NT2/D1 (cell line): ENCODE results near the gene ADK.

Experiments
- SUZ12 ChIP-seq: IDR thresholded peaks from 2 replicates; pipeline ENCODE4 v1.6.1; 2011; ENCODE audit not compliant: insufficient read length, insufficient read depth; ENCODE audit errors: extremely low read depth
- YY1 ChIP-seq: IDR thresholded peaks from 2 replicates; pipeline ENCODE4 v1.6.1; 2011; ENCODE audit not compliant: insufficient read length, insufficient read depth
- ZNF274 ChIP-seq: IDR thresholded peaks from 2 replicates; pipeline ENCODE4 v1.6.1; 2011; ENCODE audit warnings: mild to moderate bottlenecking, low read depth, low read length

GRCh38 chr10:74556072-74556705 lies 405.2 kb downstream of the ADK start:
- TF ChIP-seq ZNF274 (no peak), YY1 (no peak), SUZ12 (no peak)
